ENCODE results near the gene WNT7B. TPM values are rescaled to one million over a fixed set of nuclear protein-coding genes. Genes with fewer than 3 reads are reported as not detected.

WNT7B gene
- total RNA-seq, 1 experiment from 2014 or later, result 0.57 TPM

GRCh38 chr22:45876136-45877035 lies 100.6 kb downstream of the WNT7B start:
- peaks cover 13% of the 10 kb centered on the region for H3K9me3 Mint-ChIP-seq (ENCODE audit: unreplicated experiment)
- Histone ChIP-seq H3K36me3 (ENCODE audit: control insufficient read depth, insufficient read depth, low read length) (no peaks in the 10 kb centered on the region), H3K27me3 (replicated peaks; ENCODE audit: control insufficient read depth, insufficient read depth, low read length) (no peaks in the 10 kb centered on the region), H3K4me1 (no peaks in the 10 kb centered on the region), H3K9me3 (peaks cover 13% of the 10 kb centered on the region), H3K4me3 (ENCODE audit: low read depth, low read length) (no peak overlapping the region)
- peaks cover 8% of the 10 kb centered on the region for H3K27me3 Mint-ChIP-seq (ENCODE audit: insufficient read depth, unreplicated experiment)
- TF ChIP-seq, protein P1, sequence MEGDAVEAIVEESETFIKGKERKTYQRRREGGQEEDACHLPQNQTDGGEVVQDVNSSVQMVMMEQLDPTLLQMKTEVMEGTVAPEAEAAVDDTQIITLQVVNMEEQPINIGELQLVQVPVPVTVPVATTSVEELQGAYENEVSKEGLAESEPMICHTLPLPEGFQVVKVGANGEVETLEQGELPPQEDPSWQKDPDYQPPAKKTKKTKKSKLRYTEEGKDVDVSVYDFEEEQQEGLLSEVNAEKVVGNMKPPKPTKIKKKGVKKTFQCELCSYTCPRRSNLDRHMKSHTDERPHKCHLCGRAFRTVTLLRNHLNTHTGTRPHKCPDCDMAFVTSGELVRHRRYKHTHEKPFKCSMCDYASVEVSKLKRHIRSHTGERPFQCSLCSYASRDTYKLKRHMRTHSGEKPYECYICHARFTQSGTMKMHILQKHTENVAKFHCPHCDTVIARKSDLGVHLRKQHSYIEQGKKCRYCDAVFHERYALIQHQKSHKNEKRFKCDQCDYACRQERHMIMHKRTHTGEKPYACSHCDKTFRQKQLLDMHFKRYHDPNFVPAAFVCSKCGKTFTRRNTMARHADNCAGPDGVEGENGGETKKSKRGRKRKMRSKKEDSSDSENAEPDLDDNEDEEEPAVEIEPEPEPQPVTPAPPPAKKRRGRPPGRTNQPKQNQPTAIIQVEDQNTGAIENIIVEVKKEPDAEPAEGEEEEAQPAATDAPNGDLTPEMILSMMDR (IDR thresholded peaks at IDR 0.05; ENCODE audit: insufficient read depth in 1 of 2, low read depth in 1 of 2, low read length in 1 of 2, severe bottlenecking in 1 of 2, unreplicated experiment in 1 of 2), result no peak
- H3K4me1 Mint-ChIP-seq (ENCODE audit: low read depth, unreplicated experiment), result no peaks in the 10 kb centered on the region
- no peak overlapping the region for H3K4me3 Mint-ChIP-seq (ENCODE audit: unreplicated experiment)
- CTCF ChIA-PET, result interaction anchor here (1.0 kb wide), 1 partner anchor 13 kb away, joined by 3 read pairs; no protein-coding TSS in a partner anchor
- peaks cover 5% of the 10 kb centered on the region for H3K36me3 Mint-ChIP-seq (ENCODE audit: insufficient read depth, unreplicated experiment)
- H3K27ac Mint-ChIP-seq (ENCODE audit: unreplicated experiment), result no peak overlapping the region
- intact Hi-C loops (cut with micrococcal nuclease; ENCODE audit: unreplicated experiment), result no loop called here
- no TSS peak for BruUV-seq (replicated peaks)
- POLR2A ChIA-PET, result no interaction called here
- no peak for DNase-seq

- ChIA-PET CTCF (no interaction called here), POLR2A (no interaction called here)
- Histone ChIP-seq H3K4me1 (no peaks in the 10 kb centered on the region), H3K9me3 (peaks cover 13% of the 10 kb centered on the region), H3K4me3 (ENCODE audit: low read depth, low read length) (no peak overlapping the region), H3K36me3 (ENCODE audit: control insufficient read depth, insufficient read depth, low read length) (no peaks in the 10 kb centered on the region), H3K27me3 (replicated peaks; ENCODE audit: control insufficient read depth, insufficient read depth, low read length) (peaks cover 2% of the 10 kb centered on the region; the same call in 1 of the 2 replicates)
- no TSS peak for BruUV-seq (replicated peaks)
- TF ChIP-seq, protein P1 (IDR thresholded peaks at IDR 0.05; ENCODE audit: insufficient read depth in 1 of 2, low read depth in 1 of 2, low read length in 1 of 2, severe bottlenecking in 1 of 2, unreplicated experiment in 1 of 2), result no peak
- Mint-ChIP-seq H3K36me3 (ENCODE audit: insufficient read depth, unreplicated experiment) (no peaks in the 10 kb centered on the region), H3K4me3 (ENCODE audit: unreplicated experiment) (no peak overlapping the region), H3K27ac (ENCODE audit: unreplicated experiment) (no peak overlapping the region), H3K27me3 (ENCODE audit: insufficient read depth, unreplicated experiment) (peaks cover 21% of the 10 kb centered on the region), H3K4me1 (ENCODE audit: low read depth, unreplicated experiment) (no peaks in the 10 kb centered on the region), H3K9me3 (ENCODE audit: unreplicated experiment) (peaks cover 13% of the 10 kb centered on the region)
- intact Hi-C loops (cut with micrococcal nuclease; ENCODE audit: unreplicated experiment), result no loop called here
- no peak for DNase-seq
Measured at GRCh38 chr22:45872659-45873263, 104.2 kb downstream of the WNT7B start.

- TF ChIP-seq, protein P1 (IDR thresholded peaks at IDR 0.05; ENCODE audit: insufficient read depth in 1 of 2, low read depth in 1 of 2, low read length in 1 of 2, severe bottlenecking in 1 of 2, unreplicated experiment in 1 of 2), result no peak
- H3K4me3 Mint-ChIP-seq (ENCODE audit: unreplicated experiment), result no peak overlapping the region
Measured at GRCh38 chr22:45871721-45872120, 105.2 kb downstream of the WNT7B start.

More at GRCh38 chr22:45871721-45872120, 105.2 kb downstream of the WNT7B start:
- Histone ChIP-seq H3K27me3 (replicated peaks; ENCODE audit: control insufficient read depth, insufficient read depth, low read length) (peaks cover 2% of the 10 kb centered on the region; the same call in 1 of the 2 replicates), H3K4me3 (ENCODE audit: low read depth, low read length) (no peak overlapping the region), H3K9me3 (peaks cover 13% of the 10 kb centered on the region), H3K4me1 (no peaks in the 10 kb centered on the region), H3K36me3 (ENCODE audit: control insufficient read depth, insufficient read depth, low read length) (no peaks in the 10 kb centered on the region)
- BruUV-seq (replicated peaks), result no TSS peak
- Mint-ChIP-seq H3K27me3 (ENCODE audit: insufficient read depth, unreplicated experiment) (peaks cover 21% of the 10 kb centered on the region), H3K27ac (ENCODE audit: unreplicated experiment) (no peak overlapping the region), H3K4me1 (ENCODE audit: low read depth, unreplicated experiment) (no peaks in the 10 kb centered on the region), H3K9me3 (ENCODE audit: unreplicated experiment) (peaks cover 13% of the 10 kb centered on the region), H3K36me3 (ENCODE audit: insufficient read depth, unreplicated experiment) (no peaks in the 10 kb centered on the region)
- intact Hi-C loops (cut with micrococcal nuclease; ENCODE audit: unreplicated experiment), result no loop called here
- DNase-seq, result no peak
- ChIA-PET CTCF (no interaction called here), POLR2A (no interaction called here)

Other genes with a start within 250 kb of the WNT7B start
- 13.4 and 15.9 TPM in 2 replicates for gene PPARA, start 173.4 kb upstream of the WNT7B start, total RNA-seq (2022)

Measured in Caco-2 (cell line).